H1 (cell line): ENCODE measurements around the gene GTPBP10. TPM values are rescaled to one million over a fixed set of nuclear protein-coding genes. Genes with fewer than 3 reads are reported as not detected.

Experiments used
- CHD2 ChIP-seq: IDR thresholded peaks from 2 replicates; pipeline ENCODE4 v1.6.1; 2012; ENCODE audit warnings: low read length, improper control_type of control experiment
- JUN ChIP-seq: IDR thresholded peaks from 2 replicates; pipeline ENCODE4 v1.6.1; 2011; ENCODE audit warnings: low read depth, mild to moderate bottlenecking, improper control_type of control experiment, low read length
- JUND ChIP-seq: IDR thresholded peaks from 2 replicates; pipeline ENCODE4 v1.6.1; 2011; ENCODE audit warnings: mild to moderate bottlenecking, improper control_type of control experiment, low read length
- KDM1A ChIP-seq: fragments of 200-600, 300-600 bp; sonication (generic); IDR thresholded peaks from 2 replicates; pipeline ENCODE4 v1.7.1; 2016; ENCODE audit warnings: mild to moderate bottlenecking, low read length, borderline replicate concordance
- MAFK ChIP-seq: IDR thresholded peaks from 2 replicates; pipeline ENCODE4 v1.6.1; 2012; ENCODE audit warnings: low read depth, mild to moderate bottlenecking, improper control_type of control experiment, low read length
- POLR2AphosphoS5 ChIP-seq: IDR thresholded peaks from 2 replicates; pipeline ENCODE4 v1.6.1; 2011; ENCODE audit warnings: low read depth, low read length
- RBBP5 ChIP-seq: IDR thresholded peaks from 2 replicates; pipeline ENCODE4 v1.7.1; 2012; ENCODE audit warnings: low read depth, mild to moderate bottlenecking, inconsistent platforms, low read length, moderate library complexity, borderline replicate concordance
- SAP30 ChIP-seq: fragments of 300-600 bp; sonication (generic); IDR thresholded peaks from 2 replicates; pipeline ENCODE4 v1.7.1; 2012; ENCODE audit warnings: low read length, moderate library complexity, mild to moderate bottlenecking, inconsistent platforms; ENCODE audit not compliant: insufficient read depth, insufficient replicate concordance
- TBP ChIP-seq: IDR thresholded peaks from 2 replicates; pipeline ENCODE4 v1.6.1; 2011; ENCODE audit warnings: low read depth, low read length, improper control_type of control experiment
- ZNF274 ChIP-seq: IDR thresholded peaks from 2 replicates; pipeline ENCODE4 v1.7.0; 2012; ENCODE audit warnings: low read length, borderline replicate concordance; ENCODE audit errors: extremely low read depth
- polyA plus RNA-seq, 7 experiments: library from polyadenylated mRNA; depleted of rRNA in 3 of 7; stranded (reverse) in 5 of 7; unstranded in 2 of 7; fragments of >200 nt in 5 of 7; fragments of 200-250 nt in 2 of 7; gene quantifications; 1 replicate in 5 of 7; 2 replicates in 1 of 7; 4 replicates in 1 of 7; pipeline versions ENCODE4 v1.2.1 to v1.2.3, GENCODE V29; 2011 to 2013; ENCODE audit warnings: missing spikeins in 2 of 7, mixed read lengths in 2 of 7
- total RNA-seq: library from RNA; stranded (reverse); fragmentation: NEBNext Ultra II Directional; extraction: Animal tissue kit (Norgen Biotek cat#: 25700); gene quantifications from 2 replicates; pipeline ENCODE4 v1.2.1, GENCODE V29; 2021
- TF ChIP-seq, protein P1 (sequence below): fragments of 300-600 bp; sonication (generic); IDR thresholded peaks from 2 replicates; pipeline ENCODE4 v1.7.1; 2012; ENCODE audit warnings: low read length, moderate library complexity, mild to moderate bottlenecking, inconsistent platforms; ENCODE audit not compliant: insufficient replicate concordance
- TF ChIP-seq, protein P2 (sequence below): IDR thresholded peaks from 2 replicates; pipeline ENCODE4 v1.6.1; 2011; ENCODE audit warnings: low read depth, mild to moderate bottlenecking, low read length; ENCODE audit not compliant: insufficient read depth

Gene GTPBP10
- total and polyA plus RNA-seq, 2 of the 8 experiments (the other 6 are each of a cell fraction or from before 2014, with no cell fraction given), result 4.4 to 21.2 TPM

DNA sequence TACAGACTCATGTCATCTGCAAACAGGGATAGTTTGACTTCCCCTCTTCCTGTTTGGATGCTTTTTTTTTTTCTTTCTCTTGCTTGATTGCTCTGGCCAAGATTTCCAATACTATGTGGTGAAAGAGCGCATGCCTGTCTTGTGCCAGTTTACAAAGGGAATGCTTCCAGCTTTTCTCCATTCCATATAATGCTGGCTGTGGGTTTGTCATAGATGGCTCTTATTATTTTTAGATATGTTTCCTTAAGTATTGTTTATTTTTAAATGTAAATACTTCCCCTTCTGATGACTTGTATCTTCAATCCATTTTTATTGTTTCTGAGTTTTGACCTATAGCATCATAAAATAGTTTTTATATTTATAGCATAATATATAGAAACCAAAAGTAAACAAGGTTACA lies 43.3 kb upstream of the GTPBP10 start (continued):
- TF ChIP-seq, protein P1, sequence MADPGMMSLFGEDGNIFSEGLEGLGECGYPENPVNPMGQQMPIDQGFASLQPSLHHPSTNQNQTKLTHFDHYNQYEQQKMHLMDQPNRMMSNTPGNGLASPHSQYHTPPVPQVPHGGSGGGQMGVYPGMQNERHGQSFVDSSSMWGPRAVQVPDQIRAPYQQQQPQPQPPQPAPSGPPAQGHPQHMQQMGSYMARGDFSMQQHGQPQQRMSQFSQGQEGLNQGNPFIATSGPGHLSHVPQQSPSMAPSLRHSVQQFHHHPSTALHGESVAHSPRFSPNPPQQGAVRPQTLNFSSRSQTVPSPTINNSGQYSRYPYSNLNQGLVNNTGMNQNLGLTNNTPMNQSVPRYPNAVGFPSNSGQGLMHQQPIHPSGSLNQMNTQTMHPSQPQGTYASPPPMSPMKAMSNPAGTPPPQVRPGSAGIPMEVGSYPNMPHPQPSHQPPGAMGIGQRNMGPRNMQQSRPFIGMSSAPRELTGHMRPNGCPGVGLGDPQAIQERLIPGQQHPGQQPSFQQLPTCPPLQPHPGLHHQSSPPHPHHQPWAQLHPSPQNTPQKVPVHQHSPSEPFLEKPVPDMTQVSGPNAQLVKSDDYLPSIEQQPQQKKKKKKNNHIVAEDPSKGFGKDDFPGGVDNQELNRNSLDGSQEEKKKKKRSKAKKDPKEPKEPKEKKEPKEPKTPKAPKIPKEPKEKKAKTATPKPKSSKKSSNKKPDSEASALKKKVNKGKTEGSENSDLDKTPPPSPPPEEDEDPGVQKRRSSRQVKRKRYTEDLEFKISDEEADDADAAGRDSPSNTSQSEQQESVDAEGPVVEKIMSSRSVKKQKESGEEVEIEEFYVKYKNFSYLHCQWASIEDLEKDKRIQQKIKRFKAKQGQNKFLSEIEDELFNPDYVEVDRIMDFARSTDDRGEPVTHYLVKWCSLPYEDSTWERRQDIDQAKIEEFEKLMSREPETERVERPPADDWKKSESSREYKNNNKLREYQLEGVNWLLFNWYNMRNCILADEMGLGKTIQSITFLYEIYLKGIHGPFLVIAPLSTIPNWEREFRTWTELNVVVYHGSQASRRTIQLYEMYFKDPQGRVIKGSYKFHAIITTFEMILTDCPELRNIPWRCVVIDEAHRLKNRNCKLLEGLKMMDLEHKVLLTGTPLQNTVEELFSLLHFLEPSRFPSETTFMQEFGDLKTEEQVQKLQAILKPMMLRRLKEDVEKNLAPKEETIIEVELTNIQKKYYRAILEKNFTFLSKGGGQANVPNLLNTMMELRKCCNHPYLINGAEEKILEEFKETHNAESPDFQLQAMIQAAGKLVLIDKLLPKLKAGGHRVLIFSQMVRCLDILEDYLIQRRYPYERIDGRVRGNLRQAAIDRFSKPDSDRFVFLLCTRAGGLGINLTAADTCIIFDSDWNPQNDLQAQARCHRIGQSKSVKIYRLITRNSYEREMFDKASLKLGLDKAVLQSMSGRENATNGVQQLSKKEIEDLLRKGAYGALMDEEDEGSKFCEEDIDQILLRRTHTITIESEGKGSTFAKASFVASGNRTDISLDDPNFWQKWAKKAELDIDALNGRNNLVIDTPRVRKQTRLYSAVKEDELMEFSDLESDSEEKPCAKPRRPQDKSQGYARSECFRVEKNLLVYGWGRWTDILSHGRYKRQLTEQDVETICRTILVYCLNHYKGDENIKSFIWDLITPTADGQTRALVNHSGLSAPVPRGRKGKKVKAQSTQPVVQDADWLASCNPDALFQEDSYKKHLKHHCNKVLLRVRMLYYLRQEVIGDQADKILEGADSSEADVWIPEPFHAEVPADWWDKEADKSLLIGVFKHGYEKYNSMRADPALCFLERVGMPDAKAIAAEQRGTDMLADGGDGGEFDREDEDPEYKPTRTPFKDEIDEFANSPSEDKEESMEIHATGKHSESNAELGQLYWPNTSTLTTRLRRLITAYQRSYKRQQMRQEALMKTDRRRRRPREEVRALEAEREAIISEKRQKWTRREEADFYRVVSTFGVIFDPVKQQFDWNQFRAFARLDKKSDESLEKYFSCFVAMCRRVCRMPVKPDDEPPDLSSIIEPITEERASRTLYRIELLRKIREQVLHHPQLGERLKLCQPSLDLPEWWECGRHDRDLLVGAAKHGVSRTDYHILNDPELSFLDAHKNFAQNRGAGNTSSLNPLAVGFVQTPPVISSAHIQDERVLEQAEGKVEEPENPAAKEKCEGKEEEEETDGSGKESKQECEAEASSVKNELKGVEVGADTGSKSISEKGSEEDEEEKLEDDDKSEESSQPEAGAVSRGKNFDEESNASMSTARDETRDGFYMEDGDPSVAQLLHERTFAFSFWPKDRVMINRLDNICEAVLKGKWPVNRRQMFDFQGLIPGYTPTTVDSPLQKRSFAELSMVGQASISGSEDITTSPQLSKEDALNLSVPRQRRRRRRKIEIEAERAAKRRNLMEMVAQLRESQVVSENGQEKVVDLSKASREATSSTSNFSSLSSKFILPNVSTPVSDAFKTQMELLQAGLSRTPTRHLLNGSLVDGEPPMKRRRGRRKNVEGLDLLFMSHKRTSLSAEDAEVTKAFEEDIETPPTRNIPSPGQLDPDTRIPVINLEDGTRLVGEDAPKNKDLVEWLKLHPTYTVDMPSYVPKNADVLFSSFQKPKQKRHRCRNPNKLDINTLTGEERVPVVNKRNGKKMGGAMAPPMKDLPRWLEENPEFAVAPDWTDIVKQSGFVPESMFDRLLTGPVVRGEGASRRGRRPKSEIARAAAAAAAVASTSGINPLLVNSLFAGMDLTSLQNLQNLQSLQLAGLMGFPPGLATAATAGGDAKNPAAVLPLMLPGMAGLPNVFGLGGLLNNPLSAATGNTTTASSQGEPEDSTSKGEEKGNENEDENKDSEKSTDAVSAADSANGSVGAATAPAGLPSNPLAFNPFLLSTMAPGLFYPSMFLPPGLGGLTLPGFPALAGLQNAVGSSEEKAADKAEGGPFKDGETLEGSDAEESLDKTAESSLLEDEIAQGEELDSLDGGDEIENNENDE, result no peak
- TF ChIP-seq ZNF274, result no peak
- no peak for TF ChIP-seq MAFK
- TF ChIP-seq, protein P2, sequence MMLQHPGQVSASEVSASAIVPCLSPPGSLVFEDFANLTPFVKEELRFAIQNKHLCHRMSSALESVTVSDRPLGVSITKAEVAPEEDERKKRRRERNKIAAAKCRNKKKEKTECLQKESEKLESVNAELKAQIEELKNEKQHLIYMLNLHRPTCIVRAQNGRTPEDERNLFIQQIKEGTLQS, result no peak
- no peak for TF ChIP-seq SAP30
- TF ChIP-seq CHD2, result no peak
- TF ChIP-seq TBP, result no peak
- no peak for TF ChIP-seq KDM1A
- TF ChIP-seq JUN, result no peak
- TF ChIP-seq JUND, result no peak
- TF ChIP-seq RBBP5, result no peak
- no peak for TF ChIP-seq POLR2AphosphoS5
